Left forelimb (tissue), 1 donor: ENCODE data around the gene PPP1R12A.

Source experiments
- DNase-seq: peaks from one replicate; pipeline ENCODE4 v3.0.0-alpha.2; 2018; ENCODE audit warnings: low spot score

PPP1R12A gene

GRCh38 chr12:79935624-79936345 lies 888 bp upstream of the PPP1R12A start:
- DNase-seq: no peak

- DNase-seq: peak; percentile 84
Observed at GRCh38 chr12:79934281-79935020, 446 bp downstream of the PPP1R12A start.

- DNase-seq: peak; percentile 70
Observed at GRCh38 chr12:79933532-79934264, 1.2 kb downstream of the PPP1R12A start.

- DNase-seq: no peak
Observed at GRCh38 chr12:79933043-79933442, 1.9 kb downstream of the PPP1R12A start.

- DNase-seq: no peak
Observed at GRCh38 chr12:79932357-79932756, 2.5 kb downstream of the PPP1R12A start.

GRCh38 chr12:79929065-79929464 lies 5.8 kb downstream of the PPP1R12A start:
- DNase-seq: no peak

- DNase-seq: no peak
Observed at GRCh38 chr12:79927772-79928474, 7.0 kb downstream of the PPP1R12A start.

- no peak for DNase-seq
Observed at GRCh38 chr12:79926951-79927350, 7.9 kb downstream of the PPP1R12A start.

- DNase-seq: no peak
Observed at GRCh38 chr12:79925492-79925891, 9.4 kb downstream of the PPP1R12A start.

- DNase-seq: no peak
Observed at GRCh38 chr12:79921786-79922185, 13.1 kb downstream of the PPP1R12A start.

- DNase-seq: no peak
Observed at GRCh38 chr12:79920421-79921238, 14.3 kb downstream of the PPP1R12A start.

GRCh38 chr12:79919762-79920161 lies 15.1 kb downstream of the PPP1R12A start:
- no peak for DNase-seq

- no peak for DNase-seq
Observed at GRCh38 chr12:79916826-79917225, 18.1 kb downstream of the PPP1R12A start.

- no peak for DNase-seq
Observed at GRCh38 chr12:79911889-79912656, 22.8 kb downstream of the PPP1R12A start.

GRCh38 chr12:79908366-79908765 lies 26.5 kb downstream of the PPP1R12A start:
- no peak for DNase-seq

- DNase-seq: no peak
Observed at GRCh38 chr12:79901506-79901905, 33.4 kb downstream of the PPP1R12A start.

GRCh38 chr12:79900951-79901350 lies 33.9 kb downstream of the PPP1R12A start:
- DNase-seq: no peak

GRCh38 chr12:79900199-79900598 lies 34.7 kb downstream of the PPP1R12A start:
- no peak for DNase-seq

GRCh38 chr12:79897617-79898016 lies 37.3 kb downstream of the PPP1R12A start:
- no peak for DNase-seq

- no peak for DNase-seq
Observed at GRCh38 chr12:79895804-79896203, 39.1 kb downstream of the PPP1R12A start.

- DNase-seq: no peak
Observed at GRCh38 chr12:79895071-79895470, 39.8 kb downstream of the PPP1R12A start.
